GM12891 (cell line): ENCODE measurements around the gene GRAP.

Experiments used
- PAX5 ChIP-seq: IDR thresholded peaks from 2 replicates; pipeline ENCODE4 v1.6.1; 2011; ENCODE audit warnings: low read length, moderate library complexity, mild to moderate bottlenecking; ENCODE audit not compliant: insufficient read depth, severe bottlenecking
- POLR2A ChIP-seq: IDR thresholded peaks from 2 replicates; pipeline ENCODE4 v1.6.1; 2011; ENCODE audit warnings: low read depth, low read length, control low read depth
- POLR2AphosphoS5 ChIP-seq: IDR thresholded peaks from 2 replicates; pipeline ENCODE4 v1.6.1; 2011; ENCODE audit warnings: low read depth, low read length, control low read depth
- POU2F2 ChIP-seq: IDR thresholded peaks from 2 replicates; pipeline ENCODE4 v1.6.1; 2011; ENCODE audit warnings: low read depth, mild to moderate bottlenecking, control low read depth, low read length, moderate library complexity
- SPI1 ChIP-seq: IDR thresholded peaks from 2 replicates; pipeline ENCODE4 v1.6.1; 2011; ENCODE audit warnings: low read depth, low read length, control low read depth
- TAF1 ChIP-seq: IDR thresholded peaks from 2 replicates; pipeline ENCODE4 v1.6.1; 2011; ENCODE audit warnings: low read depth, low read length, control low read depth

GRCh38 chr17:18971801-18972200 is 75.0 kb downstream of the GRAP start:
- TF ChIP-seq SPI1 (no peak), POLR2AphosphoS5 (no peak), POLR2A (no peak), TAF1 (no peak), POU2F2 (no peak), PAX5 (no peak)
